ENCODE results near the gene DELE1. TPM values are rescaled to one million over a fixed set of nuclear protein-coding genes. Genes with fewer than 3 reads are reported as not detected.

Gene DELE1
- total RNA-seq, 1 donor from 2014 or later = 68.4 TPM

DNA sequence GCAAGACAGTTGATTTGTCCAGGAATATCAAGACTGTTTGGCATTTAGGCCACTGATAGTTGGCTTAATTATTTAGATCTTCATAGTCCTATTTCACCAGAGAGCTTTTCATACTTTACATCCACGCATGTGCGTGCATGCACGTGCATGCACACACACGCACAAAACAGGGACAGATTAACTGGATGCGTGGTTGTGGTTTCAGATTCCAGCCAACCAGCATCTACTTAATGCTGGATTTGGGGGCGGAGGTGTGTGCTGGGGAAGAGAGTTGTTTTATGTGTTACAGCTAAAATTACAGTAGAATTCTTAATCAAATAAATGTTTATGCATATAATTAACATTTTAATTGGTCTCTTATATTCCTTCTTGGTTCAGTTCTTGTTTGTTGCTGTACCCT is 52.5 kb downstream of the DELE1 start:
- intact Hi-C loops (cut with micrococcal nuclease) = no loop called here
- peaks cover 34% of the 10 kb centered on the region for H3K36me3 Mint-ChIP-seq (ENCODE audit: low read depth)
- H3K4me3 Mint-ChIP-seq = no peak overlapping the region
- H3K27ac Mint-ChIP-seq = no peak overlapping the region
- H3K27me3 Mint-ChIP-seq (ENCODE audit: insufficient read depth) = no peaks in the 10 kb centered on the region
- peaks cover 27% of the 10 kb centered on the region for H3K4me1 Mint-ChIP-seq (ENCODE audit: low read depth)
- DNase-seq (ENCODE audit: low spot score) = no peak
- H3K9me3 Mint-ChIP-seq = no peaks in the 10 kb centered on the region

DNA sequence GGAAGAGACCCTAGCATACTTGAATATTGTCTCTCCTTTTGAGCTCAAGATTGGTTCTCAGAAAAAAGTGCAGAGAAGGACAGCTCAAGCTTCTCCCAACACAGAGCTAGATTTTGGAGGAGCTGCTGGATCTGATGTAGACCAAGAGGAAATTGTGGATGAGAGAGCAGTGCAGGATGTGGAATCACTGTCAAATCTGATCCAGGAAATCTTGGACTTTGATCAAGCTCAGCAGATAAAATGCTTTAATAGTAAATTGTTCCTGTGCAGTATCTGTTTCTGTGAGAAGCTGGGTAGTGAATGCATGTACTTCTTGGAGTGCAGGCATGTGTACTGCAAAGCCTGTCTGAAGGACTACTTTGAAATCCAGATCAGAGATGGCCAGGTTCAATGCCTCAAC is 54.7 kb downstream of the DELE1 start:
- Mint-ChIP-seq H3K4me3 (no peak overlapping the region), H3K27me3 (ENCODE audit: insufficient read depth) (no peaks in the 10 kb centered on the region), H3K4me1 (ENCODE audit: low read depth) (peaks cover 24% of the 10 kb centered on the region), H3K27ac (no peak overlapping the region), H3K9me3 (no peaks in the 10 kb centered on the region), H3K36me3 (ENCODE audit: low read depth) (peaks cover 35% of the 10 kb centered on the region)
- no peak for DNase-seq (ENCODE audit: low spot score)
- intact Hi-C loops (cut with micrococcal nuclease) = no loop called here

DNA sequence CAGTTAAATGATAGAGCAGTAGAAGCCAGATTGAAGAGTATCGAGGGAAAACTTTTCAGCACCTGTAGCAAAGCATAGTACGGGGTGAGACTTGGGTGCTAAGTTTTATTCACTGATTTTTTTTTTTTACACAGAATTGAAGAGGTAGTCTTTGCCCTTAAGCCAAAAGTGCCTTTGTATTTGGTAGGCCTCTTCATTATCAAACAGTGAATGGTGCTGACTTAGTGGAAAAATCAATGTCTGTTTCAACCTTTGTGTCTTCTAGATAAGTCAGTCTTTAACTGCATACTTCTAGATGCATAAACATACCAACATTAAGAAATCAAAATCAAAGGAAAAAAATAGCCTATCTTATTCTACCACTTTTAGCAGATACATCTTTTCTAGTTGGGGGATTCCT is 59.0 kb downstream of the DELE1 start:
- no peaks in the 10 kb centered on the region for H3K9me3 Mint-ChIP-seq
- no peak overlapping the region for H3K27ac Mint-ChIP-seq
- peaks cover 32% of the 10 kb centered on the region for H3K36me3 Mint-ChIP-seq (ENCODE audit: low read depth)
- no peak overlapping the region for H3K4me3 Mint-ChIP-seq
- no peaks in the 10 kb centered on the region for H3K27me3 Mint-ChIP-seq (ENCODE audit: insufficient read depth)
- intact Hi-C loops (cut with micrococcal nuclease) = no loop called here
- DNase-seq (ENCODE audit: low spot score) = no peak
- no peaks in the 10 kb centered on the region for H3K4me1 Mint-ChIP-seq (ENCODE audit: low read depth)

- peaks cover 28% of the 10 kb centered on the region for H3K36me3 Mint-ChIP-seq (ENCODE audit: low read depth)
- DNase-seq (ENCODE audit: low spot score) = no peak
- intact Hi-C loops (cut with micrococcal nuclease) = no loop called here
Measured at GRCh38 chr5:141986072-141986471, 62.4 kb downstream of the DELE1 start.

DNA sequence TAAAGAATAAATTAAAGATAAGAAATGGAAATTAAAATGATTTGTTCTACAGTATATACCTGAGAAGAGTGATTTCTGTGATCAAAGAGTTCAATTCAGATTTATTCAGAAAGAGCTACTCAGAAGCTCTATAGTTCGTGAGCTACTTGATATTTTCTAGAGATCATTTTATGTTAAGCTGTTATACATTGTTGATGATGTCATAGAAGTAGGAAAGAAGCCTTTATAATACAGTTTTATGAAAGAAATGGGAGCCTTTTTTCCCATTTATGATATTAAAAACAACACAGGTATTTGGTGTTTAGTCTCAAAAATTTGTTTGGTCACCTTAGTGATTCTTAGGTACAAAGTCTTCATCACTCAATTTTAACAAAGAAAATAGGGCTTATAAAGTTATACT is 66.0 kb downstream of the DELE1 start:
- H3K36me3 Mint-ChIP-seq (ENCODE audit: low read depth) = peaks cover 34% of the 10 kb centered on the region
- intact Hi-C loops (cut with micrococcal nuclease) = no loop called here
- DNase-seq (ENCODE audit: low spot score) = no peak
- no peaks in the 10 kb centered on the region for H3K9me3 Mint-ChIP-seq
- H3K4me3 Mint-ChIP-seq = no peak overlapping the region
- peaks cover 15% of the 10 kb centered on the region for H3K4me1 Mint-ChIP-seq (ENCODE audit: low read depth)
- H3K27me3 Mint-ChIP-seq (ENCODE audit: insufficient read depth) = no peaks in the 10 kb centered on the region
- no peak overlapping the region for H3K27ac Mint-ChIP-seq

More at GRCh38 chr5:141986072-141986471, 62.4 kb downstream of the DELE1 start:
- H3K9me3 Mint-ChIP-seq = no peaks in the 10 kb centered on the region
- H3K27me3 Mint-ChIP-seq (ENCODE audit: insufficient read depth) = no peaks in the 10 kb centered on the region
- no peak overlapping the region for H3K27ac Mint-ChIP-seq
- H3K4me3 Mint-ChIP-seq = no peak overlapping the region
- H3K4me1 Mint-ChIP-seq (ENCODE audit: low read depth) = no peaks in the 10 kb centered on the region

Other genes with a start within 250 kb of the DELE1 start
- 7.1 and 7.2 TPM in 2 replicates for gene ARAP3, start 241.6 kb upstream of the DELE1 start, total RNA-seq
- gene PCDH1, start 45.5 kb upstream of the DELE1 start, total RNA-seq = not detected in 2 replicates
- 2.2 TPM in 2 replicates for gene PCDH12, start 34.3 kb downstream of the DELE1 start, total RNA-seq
- gene RNF14, start 45.2 kb downstream of the DELE1 start, total RNA-seq = 26.4 and 28.7 TPM in 2 replicates
- 87.5 and 88.4 TPM in 2 replicates for gene GNPDA1, start 89.2 kb downstream of the DELE1 start, total RNA-seq
- 119 and 129 TPM in 2 replicates for gene NDFIP1, start 184.9 kb downstream of the DELE1 start, total RNA-seq